ENCODE results near the gene KLF3. TPM values are rescaled to one million over a fixed set of nuclear protein-coding genes. Genes with fewer than 3 reads are reported as not detected.

Gene KLF3
- total RNA-seq, 4 donors from 2014 or later = 46.0 to 73.1 (median 54.7) TPM

- no peak for TF ChIP-seq CTCF (IDR thresholded peaks at IDR 0.05; ENCODE audit: low read depth)
Measured at GRCh38 chr4:38730830-38731646, 67.0 kb downstream of the KLF3 start.

- no peak for TF ChIP-seq CTCF (IDR thresholded peaks at IDR 0.05; ENCODE audit: low read depth)
Measured at GRCh38 chr4:38733663-38734062, 69.7 kb downstream of the KLF3 start.

- TF ChIP-seq CTCF (IDR thresholded peaks at IDR 0.05; ENCODE audit: low read depth) = no peak
Measured at GRCh38 chr4:38734446-38734845, 70.4 kb downstream of the KLF3 start.

- no peak for TF ChIP-seq CTCF (IDR thresholded peaks at IDR 0.05; ENCODE audit: low read depth)
Measured at GRCh38 chr4:38734911-38735310, 70.9 kb downstream of the KLF3 start.

- no peak for TF ChIP-seq CTCF (IDR thresholded peaks at IDR 0.05; ENCODE audit: low read depth)
Measured at GRCh38 chr4:38735870-38736269, 71.9 kb downstream of the KLF3 start.

GRCh38 chr4:38738940-38739803, 75.2 kb downstream of the KLF3 start:
- TF ChIP-seq CTCF (IDR thresholded peaks at IDR 0.05; ENCODE audit: low read depth) = no peak

GRCh38 chr4:38740303-38740702, 76.3 kb downstream of the KLF3 start:
- no peak for TF ChIP-seq CTCF (IDR thresholded peaks at IDR 0.05; ENCODE audit: low read depth)
